GM10248 (cell line): ENCODE measurements around the gene TCP11L2.
A peak's percentile ranks its signal among the peaks of the same experiment; 100 is the strongest.

Source experiments
- CTCF ChIA-PET: fragments of 300-600 bp; sonication (Branson Sonifier 250); formaldehyde crosslinking; extraction: SDS; loops from one replicate; lab custom pipeline; 2021; ENCODE audit warnings: antibody characterized with exemption; lab: Yijun Ruan, JAX
- POLR2A ChIA-PET: fragments of 350-650 bp; sonication (Branson Sonifier 250); formaldehyde crosslinking; extraction: SDS; loops from one replicate; lab custom pipeline; 2020; ENCODE audit warnings: antibody characterized with exemption; lab: Yijun Ruan, JAX
- DNase-seq: peaks from one replicate; pipeline ENCODE4 v3.0.0; 2012; ENCODE audit errors: extremely low spot score
- CTCF ChIP-seq: IDR thresholded peaks from 2 replicates; pipeline ENCODE4 v1.5.1; 2012; ENCODE audit warnings: mild to moderate bottlenecking, low read depth; ENCODE audit errors: extremely low read depth, missing control alignments, control extremely low read depth

Gene TCP11L2

DNA sequence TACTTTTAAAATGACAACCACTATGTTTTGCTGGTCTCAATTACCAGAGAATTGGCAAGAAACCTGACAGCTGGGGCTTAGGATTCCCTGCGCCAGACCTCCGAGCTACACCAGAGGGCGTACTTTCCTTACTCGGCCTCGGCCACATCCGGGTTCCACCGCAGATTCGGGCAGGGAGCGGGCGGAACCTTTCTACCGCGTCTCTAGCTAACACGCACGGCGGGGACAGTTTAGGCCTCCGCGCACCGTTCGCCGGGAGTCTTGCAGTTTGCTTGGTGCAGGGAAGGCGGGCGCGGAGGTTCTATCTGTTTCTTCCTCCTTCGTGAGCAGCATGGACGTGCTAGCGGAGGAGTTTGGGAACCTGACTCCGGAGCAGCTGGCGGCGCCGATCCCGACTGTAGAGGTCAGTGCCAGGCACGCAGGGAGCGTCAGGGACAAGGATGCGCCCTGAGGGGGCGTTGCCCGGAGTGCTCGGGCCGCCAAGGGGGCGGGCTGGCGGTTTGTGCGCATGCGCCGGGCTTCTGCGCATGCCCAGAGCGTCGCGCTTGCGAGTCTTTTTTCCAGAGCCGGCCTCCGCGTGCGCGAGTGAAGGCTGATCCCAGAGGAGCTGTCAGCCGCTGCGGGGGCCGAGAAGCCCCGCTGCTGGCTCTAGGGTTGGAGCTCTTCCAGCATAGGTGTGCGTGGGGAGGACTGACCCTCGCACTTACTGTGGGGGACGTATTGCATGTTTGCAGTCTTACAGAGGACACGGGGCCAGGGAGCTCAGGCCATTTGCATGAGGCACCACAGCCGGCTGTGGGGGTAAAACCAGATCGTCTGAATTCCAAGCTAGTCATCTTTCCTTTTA is 55.2 kb downstream of the TCP11L2 start, which contains the start of gene POLR3B:
POLR3B (plus strand) TSS at position 200 of the 847 bp plus-strand sequence; CDS start at position 332, 132 bp downstream.
- peak; percentile 87 for TF ChIP-seq CTCF
- ChIA-PET POLR2A (interaction anchor here (0.6 kb wide), 1 partner anchor 27 kb away, joined by 7 read pairs; no protein-coding TSS in a partner anchor), CTCF (interaction anchor here (0.7 to 3.8 kb wide), 44 partner anchors 9 to 1191 kb away, joined by 3 to 30 read pairs (median 5); partner anchors contain the start of genes TCP11L2 and TMEM263)
- peak; percentile 95 for DNase-seq

DNA sequence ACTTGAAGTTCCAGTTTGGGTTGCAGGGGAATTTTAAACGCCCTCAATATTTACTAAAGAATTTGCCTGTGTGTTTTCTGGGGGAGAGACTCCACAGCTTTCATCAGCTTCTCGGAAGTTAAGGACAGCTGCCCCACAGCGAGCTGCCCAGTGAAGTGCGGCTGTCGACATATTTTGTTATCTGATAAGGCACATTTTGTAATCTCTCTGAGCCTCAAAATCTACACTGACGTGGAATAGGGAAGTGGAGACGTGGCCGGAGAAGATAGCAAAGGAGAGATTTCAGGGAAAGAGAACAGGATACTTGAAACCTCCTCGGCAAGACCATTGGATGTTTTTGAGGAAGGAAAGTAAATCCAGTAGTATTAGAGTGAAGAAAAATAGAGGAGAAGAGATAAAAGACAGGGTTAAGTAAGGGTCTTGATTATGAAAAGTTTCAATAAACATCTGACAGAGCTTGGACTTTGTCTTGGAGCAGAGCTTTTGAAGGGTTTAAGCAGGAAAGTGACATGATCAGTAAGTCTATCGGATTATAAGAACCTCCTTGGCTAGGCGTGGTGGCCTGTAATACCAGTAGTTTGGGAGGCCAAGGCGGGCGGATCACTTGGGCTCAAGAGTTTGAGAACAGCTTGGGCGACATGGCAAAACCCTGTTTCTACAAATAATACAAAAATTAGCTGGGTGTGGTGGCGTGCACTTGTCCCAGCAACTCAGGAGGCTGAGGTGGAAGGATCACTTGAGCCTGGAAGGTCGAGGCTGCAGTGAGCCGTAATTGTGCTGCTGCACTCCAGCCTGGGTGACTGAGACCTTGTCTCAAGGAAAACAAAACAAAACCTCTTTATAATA is 56.1 kb downstream of the TCP11L2 start:
- DNase-seq: no peak
- TF ChIP-seq CTCF: no peak
- ChIA-PET CTCF (interaction anchor here (0.7 to 3.8 kb wide), 41 partner anchors 8 to 1190 kb away, joined by 3 to 30 read pairs (median 5); partner anchors contain the start of genes TCP11L2 and TMEM263), POLR2A (interaction anchor here (0.6 kb wide), 1 partner anchor 26 kb away, joined by 7 read pairs; no protein-coding TSS in a partner anchor)

DNA sequence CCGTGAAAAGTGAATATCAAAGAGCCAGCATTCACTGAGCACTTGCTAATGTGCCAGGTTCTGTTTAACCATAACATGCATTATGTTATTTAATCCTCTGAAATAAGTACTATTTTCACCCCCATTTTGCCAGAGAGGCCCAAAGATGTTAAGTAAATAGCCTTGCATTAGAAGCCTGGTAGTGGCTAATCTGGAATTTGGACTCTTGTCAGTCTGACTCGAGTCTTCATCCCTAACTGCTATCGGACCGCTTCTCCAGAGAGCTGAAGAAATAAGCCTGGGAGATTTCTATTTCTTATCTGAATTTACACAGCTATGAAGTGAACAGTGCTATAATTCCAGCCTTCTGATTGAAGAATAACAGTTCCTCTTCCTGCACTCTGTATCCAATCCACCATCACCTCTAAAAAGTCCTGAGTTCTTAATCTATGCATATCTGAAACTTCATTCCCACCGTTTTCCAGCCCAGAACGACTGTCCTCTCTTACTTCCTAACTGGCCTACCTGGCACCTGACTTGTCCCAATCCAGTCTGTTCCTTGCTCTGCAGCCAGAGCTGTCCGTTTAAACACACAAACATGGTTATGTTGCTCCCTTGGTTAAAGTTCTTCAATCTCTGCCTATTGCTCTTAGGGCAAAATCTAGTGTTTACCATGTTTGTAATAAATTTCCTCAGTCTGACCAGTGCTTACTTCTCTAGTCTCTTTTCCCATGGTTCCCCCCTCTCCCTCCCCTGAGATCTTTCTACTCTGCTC is 57.3 kb downstream of the TCP11L2 start:
- DNase-seq: no peak
- POLR2A ChIA-PET: no interaction called here
- no peak for TF ChIP-seq CTCF
- CTCF ChIA-PET: interaction anchor here (0.8 to 3.3 kb wide), 3 partner anchors 8 to 560 kb away, joined by 3 to 27 read pairs (median 9); no protein-coding TSS in a partner anchor

DNA sequence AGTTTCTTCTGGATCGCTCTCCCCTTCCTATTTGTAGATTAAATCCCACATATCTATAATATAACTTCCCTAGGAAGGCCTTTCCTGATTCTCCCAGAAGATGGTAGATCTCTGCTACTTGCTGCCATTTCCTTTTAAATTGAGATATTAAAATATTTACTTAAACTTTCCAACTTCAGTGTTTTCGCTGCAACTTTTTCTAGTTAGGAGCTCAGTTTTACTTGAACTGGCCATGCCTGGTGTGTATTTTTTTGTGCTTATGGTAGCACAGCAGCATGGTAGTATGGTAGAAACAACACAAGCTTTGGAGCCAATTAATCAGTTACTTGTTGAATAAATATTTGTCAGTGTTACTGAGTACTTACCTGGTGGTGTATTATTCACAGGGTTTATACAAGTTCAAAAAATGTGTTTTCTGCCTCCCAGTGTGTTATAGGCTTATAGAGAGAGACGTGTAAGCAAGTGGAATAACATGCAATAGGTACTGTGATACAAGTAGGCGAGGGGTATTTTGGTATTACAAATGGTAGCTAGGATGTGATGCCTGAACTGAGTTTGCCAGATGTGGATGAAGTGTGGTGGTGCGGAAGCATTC is 58.0 kb downstream of the TCP11L2 start:
- CTCF ChIA-PET: interaction anchor here (0.8 to 3.2 kb wide), 4 partner anchors 8 to 481 kb away, joined by 3 to 9 read pairs (median 3); no protein-coding TSS in a partner anchor
- POLR2A ChIA-PET: no interaction called here
- no peak for TF ChIP-seq CTCF
- DNase-seq: no peak

DNA sequence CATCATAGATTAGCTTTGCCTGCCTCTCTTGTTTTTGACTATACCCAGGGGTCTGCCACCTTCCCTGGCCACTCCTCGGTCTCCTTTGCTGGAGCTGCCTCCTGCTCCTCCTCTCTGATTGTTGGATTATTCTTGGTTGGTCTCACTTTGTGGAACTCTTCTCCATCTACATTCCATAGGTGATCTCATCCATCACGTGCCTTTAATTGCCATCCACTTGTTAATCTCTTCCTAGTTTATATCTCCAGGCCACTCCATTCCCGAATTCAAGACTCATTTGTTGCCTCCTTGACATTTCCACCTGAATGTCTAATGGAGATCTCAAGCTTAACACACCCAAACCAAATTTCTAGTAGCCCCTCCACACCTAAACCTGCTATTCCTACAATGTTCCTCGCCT is 60.4 kb downstream of the TCP11L2 start:
- DNase-seq: no peak
- ChIA-PET POLR2A (no interaction called here), CTCF (interaction anchor here (0.9 to 3.2 kb wide), 4 partner anchors 10 to 135 kb away, joined by 3 to 9 read pairs (median 3); no protein-coding TSS in a partner anchor)
- no peak for TF ChIP-seq CTCF
